Endothelial cell of umbilical vein (primary cell): ENCODE data around the gene CDIPT.

Experiments used
- CTCF ChIP-seq, 2 donors: IDR thresholded peaks; 1 replicate in 1 of 2; 2 replicates in 1 of 2; pipeline ENCODE4 v1.5.1; 2011; ENCODE audit warnings: low read length in 2 of 2, mild to moderate bottlenecking in 2 of 2, moderate library complexity in 2 of 2, control low read depth in 1 of 2, inconsistent platforms in 1 of 2, low read depth in 1 of 2; ENCODE audit not compliant: insufficient read depth in 1 of 2; ENCODE audit errors: extremely low read depth in 1 of 2
- POLR2A ChIP-seq: IDR thresholded peaks from 2 replicates; pipeline ENCODE4 v1.6.1; 2012; ENCODE audit warnings: low read depth, mild to moderate bottlenecking, control low read depth, low read length
- POLR2AphosphoS5 ChIP-seq: IDR thresholded peaks from 2 replicates; pipeline ENCODE4 v1.6.1; 2012; ENCODE audit warnings: low read depth, mild to moderate bottlenecking, control low read depth, low read length, moderate library complexity; ENCODE audit not compliant: insufficient read depth

DNA sequence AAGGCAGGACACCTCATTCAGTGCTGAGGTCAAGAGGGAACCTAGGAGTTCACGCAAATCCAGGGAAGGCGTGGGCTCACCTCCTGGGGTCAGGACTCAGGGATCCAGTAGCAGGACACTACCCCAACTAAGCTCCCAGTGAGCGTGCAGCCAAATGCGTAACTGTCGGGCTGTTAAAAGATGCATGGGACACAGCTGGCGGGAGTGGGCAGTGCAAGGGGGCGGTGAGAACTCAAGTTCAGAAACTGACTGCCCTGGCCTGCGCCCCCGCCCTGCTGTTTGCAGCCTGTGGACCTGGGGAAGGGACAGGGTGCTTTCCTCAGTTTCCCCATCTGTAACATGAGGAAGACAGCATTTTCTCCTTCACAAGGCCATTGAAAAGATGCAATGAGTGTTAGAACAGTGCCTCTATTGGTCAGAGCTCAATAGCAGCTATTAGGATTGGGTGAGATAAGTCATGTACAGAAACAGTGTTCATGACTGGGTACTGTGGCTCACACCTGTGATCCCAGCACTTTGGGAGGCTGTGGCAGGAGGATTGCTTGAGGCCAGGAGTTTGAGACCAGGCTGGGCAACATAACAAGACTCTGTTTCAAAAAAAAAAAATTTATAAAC, 20.2 kb downstream of the CDIPT start:
- TF ChIP-seq POLR2AphosphoS5 (no peak), POLR2A (no peak), CTCF (IDR thresholded peaks at IDR 0.05; ENCODE audit: extremely low read depth in 1 of 2, insufficient read depth in 1 of 2, low read depth in 1 of 2, low read length in 2 of 2) (no peak)
